GM21526 (cell line): ENCODE data around the gene IFIT2.
"Not testable (repeated sequence)": the region's sequence is repeated elsewhere in the genome, so short reads cannot be mapped to it uniquely, and the experiment has no call there.

ENCODE experiments used
- ATAC-seq: cut with Tn5 transposase; IDR thresholded peaks from one replicate; pipeline ENCODE4 v1.9.1; 2021; ENCODE audit warnings: moderate library complexity; ENCODE audit not compliant: unreplicated experiment, low FRiP score

The IFIT2 gene, protein sequence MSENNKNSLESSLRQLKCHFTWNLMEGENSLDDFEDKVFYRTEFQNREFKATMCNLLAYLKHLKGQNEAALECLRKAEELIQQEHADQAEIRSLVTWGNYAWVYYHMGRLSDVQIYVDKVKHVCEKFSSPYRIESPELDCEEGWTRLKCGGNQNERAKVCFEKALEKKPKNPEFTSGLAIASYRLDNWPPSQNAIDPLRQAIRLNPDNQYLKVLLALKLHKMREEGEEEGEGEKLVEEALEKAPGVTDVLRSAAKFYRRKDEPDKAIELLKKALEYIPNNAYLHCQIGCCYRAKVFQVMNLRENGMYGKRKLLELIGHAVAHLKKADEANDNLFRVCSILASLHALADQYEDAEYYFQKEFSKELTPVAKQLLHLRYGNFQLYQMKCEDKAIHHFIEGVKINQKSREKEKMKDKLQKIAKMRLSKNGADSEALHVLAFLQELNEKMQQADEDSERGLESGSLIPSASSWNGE

DNA sequence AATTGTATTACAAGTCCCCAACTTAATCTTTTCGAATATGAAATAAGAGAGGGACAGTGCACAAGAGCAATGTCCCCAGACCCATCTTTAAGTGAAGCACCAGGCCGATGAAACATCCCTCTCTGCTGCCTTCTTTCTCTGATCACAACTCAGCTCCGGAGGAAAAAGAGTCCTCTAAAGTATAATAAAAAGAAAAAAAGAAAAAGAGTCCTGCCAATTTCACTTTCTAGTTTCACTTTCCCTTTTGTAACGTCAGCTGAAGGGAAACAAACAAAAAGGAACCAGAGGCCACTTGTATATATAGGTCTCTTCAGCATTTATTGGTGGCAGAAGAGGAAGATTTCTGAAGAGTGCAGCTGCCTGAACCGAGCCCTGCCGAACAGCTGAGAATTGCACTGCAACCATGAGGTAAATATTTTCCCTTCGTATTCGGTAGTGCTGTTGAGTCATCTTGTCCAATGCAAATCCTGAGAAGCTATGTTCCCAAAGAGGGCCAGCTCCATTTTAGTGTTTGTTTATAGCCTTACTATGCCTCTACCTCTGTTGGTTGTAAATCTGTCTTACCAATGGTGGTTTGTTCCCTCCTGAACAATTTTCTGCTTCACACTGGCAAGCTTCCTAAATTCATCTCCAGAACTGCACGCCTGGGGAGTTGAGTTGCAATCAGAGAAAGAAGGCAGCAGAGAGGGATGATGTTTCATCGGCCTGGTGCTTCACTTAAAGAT lies at the start of gene IFIT2:
TSS of gene IFIT2 (plus strand) at position 326 of the 725 bp plus-strand sequence. CDS start at position 404, 78 bp downstream.
- no peak for ATAC-seq

DNA sequence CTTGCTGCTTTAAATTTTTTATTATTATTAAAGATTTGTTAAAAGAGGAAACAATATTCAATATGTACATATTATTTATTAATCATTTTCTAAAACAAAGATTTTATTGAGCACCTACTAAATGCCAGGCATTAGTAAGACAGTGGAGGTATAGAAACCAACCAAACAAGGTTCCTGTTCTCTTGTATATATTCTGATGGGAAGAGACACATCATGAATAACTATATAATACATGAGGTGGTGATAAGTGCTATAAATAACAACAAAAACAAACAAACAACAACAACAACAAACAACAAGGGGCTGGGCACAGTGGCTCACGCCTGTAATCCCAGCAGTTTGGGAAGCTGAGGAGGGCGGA lies 49.6 kb upstream of the IFIT2 start:
- no peak for ATAC-seq

DNA sequence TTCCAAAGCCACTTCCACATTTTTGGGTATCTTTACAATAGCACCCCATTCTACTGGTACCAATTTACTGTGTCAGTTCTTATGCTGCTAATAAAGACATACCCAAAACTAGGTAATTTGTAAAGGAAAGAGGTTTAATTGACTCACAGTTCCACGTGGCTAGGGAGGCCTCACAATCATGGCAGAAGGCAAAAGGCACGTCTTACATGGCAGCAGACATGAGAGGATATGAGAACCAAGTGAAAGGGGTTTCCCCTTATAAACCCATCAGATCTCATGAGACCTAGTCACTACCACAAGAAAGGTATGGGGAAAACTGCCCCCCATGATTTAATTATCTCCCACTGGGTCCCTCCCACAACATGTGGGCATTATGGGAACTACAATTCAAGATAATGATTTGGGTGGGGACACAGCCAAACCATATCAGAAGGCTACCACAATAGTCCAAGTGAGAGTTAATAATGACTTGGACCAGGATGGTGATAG lies 46.7 kb upstream of the IFIT2 start:
- not testable (repeated sequence) for ATAC-seq

DNA sequence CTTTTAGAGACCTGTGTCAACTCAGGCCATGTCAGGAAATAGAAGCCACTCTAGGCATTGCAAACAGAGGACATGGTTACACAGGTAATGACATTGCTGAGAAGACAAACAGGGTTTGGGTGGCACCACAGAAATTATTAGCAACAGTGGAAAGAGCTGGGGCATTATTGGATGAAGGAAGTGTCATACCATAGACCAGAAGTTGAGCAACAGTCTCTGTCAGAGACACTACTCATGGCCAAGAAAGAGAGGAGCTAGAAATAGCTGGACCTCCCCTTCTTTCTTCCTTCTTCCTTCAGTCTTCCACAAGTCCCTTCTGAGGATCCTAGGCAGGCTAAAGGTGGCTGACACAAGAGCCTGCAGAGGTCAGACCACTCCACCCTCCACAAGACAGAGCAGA lies 46.1 kb upstream of the IFIT2 start:
- no peak for ATAC-seq

DNA sequence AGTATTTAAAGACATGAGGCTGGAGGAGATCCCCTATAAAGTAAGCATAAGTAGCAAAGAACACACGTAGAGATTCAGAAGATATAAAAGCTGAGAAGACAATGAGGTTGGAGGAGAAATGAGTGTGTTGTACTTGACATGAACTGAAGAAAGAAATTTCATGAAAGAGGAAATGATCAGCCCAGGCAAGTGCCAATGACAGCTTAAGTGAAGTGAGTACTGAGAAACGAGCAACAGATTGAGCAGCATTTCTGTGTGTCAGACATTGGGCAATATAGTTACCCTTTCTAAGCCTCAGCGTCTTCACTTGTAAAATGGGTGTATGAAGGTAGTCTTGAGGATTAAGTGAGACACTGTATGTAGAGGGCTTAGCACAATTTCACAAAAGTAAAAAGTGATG lies 45.5 kb upstream of the IFIT2 start:
- ATAC-seq = no peak

DNA sequence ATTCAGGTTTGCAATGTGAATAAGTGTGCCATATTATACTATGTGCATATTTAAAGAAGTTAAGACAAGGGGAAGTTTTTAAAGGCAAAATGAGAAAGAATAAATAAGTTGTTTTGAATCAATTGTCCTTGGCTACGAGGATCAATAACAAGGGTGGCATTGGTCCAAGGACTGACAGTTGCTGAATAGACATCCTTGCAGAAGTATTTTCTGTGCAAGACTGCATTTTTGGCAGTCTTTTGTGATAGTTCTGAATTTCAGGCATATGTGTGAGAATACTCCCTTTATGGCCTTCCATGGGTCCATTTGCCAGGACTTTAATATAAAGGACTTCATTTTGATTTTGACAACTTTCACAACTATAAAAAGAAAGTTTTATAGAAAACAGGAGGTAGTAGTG lies 44.9 kb upstream of the IFIT2 start:
- no peak for ATAC-seq

DNA sequence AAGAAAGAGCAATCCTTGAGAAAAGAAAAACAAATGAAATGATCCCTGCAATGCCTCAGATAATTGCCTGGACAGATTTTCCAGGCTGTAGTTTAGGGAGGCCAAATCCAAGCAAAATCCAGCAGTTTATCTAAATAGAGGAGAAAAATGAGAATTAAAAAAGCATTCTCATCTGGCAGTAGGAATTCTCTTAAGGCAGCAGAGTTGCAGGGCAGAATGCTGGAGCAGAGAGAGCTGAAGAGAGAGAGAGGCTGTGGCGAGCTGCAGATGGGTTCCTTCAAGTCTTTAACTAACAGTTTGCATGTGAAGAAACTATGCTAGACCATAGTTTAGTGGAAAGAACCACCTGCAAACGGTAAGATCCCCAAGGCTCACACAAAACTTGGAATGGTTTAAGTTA lies 44.3 kb upstream of the IFIT2 start:
- ATAC-seq = no peak

DNA sequence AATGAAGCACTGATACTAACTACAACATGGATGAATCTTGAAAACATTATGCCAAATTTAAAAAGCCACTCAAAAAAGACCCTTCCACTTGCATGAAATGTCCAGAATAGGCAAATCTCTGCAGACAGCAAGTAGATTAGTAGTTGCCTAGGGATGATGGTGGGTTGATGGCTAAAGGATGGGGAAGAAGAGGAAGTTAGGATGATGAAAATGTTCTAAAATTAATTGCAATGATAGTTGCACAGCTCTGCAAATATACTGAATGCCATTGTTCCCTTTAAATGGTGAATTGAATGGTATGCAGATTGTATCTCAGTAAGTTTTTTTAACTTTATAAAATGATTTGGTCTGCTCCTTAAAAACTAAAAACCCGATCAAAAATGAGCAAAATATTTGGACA lies 43.0 kb upstream of the IFIT2 start:
- ATAC-seq = no peak

DNA sequence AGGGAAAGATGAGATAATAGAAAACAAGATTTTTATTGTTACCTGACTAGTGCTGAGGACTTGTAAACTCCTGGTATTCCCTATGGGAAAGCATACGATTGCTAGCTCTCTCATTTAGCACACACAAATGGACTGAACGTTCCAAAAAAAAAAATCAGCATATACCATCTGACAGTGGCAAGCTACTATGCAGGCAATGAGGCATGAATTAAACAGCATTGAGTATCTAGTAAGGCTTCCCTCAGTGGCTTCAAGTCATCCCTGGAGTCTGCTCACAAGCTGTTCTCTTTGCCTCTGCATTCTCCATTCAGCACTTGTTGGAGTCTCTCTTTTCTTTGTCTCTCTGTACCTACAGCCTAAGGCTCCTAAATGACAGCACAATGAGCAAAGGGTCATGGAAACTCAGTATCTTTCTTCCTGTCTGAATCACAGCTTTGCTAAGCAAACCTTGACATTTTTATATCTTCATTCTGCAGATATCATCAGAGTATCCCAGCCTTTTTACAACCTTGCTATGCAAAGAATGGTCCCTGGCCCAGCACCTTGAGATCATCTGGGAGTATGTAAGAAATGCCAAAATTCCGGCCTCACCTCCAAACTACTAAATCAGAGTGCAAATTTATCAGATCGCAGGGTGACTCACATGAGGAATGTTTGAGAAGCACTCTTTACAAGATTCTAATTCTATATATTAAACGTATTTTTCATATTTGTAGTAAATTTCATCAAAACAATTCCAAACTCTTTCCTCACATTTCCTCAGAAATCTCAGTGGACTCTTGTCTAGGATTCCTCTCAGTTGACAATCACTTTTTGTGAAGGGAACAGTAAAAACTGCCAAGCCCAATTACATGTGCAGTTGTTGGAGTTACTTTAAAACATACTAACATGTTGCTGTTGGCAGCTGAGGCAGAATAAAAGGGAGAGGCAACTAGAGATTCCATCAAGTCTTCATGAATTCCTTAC lies 39.5 kb upstream of the IFIT2 start:
- no peak for ATAC-seq

DNA sequence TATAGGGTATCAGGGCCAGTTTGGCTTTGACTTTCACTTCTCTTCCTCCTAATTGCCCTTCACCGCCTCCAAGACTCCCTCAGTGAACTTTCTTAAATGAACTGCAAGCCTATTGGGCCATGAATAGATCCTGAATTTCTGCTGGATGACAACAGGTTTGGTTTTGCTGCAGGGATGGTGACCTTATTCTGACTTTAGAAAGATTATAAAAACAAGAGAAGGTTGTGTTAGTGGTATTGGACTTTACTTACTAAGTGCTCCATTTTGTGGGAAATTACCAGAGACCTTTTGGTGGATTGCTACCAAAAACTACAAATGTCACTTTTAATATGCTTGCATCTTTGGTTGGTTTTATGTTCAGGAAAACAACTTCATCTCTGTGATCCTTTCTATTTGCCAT lies 38.8 kb upstream of the IFIT2 start:
- ATAC-seq = no peak

DNA sequence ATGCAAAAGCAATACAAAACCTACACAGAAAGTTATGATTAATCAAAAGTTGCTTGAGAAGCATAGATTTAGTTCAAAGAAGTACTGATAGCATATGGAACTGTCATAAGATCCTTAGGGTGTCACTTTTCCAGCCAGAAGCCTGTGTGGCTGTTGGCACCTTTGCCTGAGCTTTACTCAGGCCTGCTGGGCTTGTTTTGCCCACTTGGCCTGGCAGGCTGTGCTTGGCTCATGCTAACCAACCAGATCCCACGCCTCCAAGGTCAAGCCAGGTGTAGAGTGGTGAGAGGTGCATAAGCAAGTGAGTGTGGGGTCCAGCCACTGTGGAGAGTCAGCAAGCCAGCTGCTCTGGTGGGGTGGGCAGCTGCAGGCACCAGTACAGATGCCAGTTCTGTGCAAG lies 38.3 kb upstream of the IFIT2 start:
- no peak for ATAC-seq

DNA sequence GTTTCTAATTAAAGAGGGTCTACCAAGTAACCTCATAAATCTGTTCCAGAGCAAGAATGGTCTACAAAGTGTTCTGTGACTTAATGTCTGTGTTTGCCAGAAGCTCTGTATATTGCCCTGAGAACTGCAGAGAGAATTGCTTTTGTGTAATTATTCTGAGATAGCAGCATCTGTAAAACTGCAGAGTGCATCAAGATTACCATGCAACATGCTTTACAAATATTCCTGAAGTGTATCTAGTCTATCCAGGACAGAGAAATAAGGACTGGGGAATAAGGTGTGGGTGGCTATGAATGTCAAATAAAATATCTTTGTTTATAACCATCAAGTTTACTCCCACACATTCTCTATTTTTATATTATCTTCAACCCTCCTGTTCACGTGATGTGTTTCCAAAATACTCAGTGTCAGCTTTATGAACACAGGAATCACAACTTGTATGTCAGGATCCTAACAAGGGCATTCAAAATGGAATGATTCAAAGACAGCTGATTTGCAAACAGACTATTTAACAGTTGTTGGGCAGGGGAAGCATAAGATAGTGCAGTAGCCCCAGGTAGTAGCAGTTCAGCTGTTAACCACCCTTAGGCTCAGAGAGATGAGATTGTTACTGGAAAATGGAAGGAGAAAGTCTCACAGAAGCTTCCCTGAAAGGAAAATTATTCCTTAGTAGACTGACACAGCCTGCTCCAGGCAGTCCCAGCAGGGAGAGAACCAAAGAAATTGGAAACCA lies 35.0 kb upstream of the IFIT2 start:
- no peak for ATAC-seq

DNA sequence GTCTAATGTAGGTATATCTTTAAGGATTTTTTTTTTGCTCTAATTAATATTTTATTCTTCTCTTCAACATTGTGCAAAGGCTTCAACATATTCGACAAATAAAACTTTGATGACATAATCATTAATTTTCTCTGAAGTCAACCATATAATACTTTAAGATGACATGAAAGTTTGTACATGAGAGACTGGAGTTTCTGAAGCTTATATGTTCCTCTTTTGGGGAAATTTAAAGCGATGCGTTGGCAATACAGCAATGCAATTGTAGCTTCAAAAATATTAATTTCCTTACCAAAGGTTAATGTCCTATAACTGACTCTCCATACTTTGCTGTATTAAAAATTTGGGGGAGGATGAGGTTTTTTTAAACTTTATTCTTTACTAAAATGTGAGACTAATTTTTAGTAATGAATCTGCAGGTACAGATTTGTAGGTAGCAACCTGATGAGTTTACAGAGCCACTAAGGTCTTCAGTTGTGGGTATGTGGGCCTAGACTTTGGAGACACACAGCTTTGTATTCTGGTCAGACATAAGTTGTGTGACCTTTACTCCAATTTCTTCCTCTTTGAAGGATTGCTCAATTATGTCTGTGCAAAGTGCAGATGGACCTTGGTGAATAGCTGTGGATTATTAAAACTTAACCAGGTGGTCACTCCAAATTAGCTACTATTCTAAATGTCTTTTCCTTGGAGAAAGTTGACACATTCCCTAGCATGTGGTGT lies 32.3 kb upstream of the IFIT2 start:
- no peak for ATAC-seq

DNA sequence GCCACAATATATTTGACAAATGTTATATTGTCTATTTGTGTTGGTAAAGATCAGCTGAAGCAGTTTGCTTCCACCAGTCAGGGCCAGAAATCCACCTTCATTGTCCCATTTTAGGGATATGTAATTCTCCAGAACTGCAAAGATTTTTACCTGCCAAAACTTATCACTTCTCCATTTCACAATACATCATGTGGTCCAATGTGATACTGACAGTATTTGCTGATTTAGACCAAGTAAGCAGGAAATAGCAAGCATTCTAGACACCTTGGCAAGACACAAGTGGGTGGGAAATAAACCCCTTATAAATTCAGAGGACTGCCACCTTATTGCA lies 31.7 kb upstream of the IFIT2 start:
- no peak for ATAC-seq

DNA sequence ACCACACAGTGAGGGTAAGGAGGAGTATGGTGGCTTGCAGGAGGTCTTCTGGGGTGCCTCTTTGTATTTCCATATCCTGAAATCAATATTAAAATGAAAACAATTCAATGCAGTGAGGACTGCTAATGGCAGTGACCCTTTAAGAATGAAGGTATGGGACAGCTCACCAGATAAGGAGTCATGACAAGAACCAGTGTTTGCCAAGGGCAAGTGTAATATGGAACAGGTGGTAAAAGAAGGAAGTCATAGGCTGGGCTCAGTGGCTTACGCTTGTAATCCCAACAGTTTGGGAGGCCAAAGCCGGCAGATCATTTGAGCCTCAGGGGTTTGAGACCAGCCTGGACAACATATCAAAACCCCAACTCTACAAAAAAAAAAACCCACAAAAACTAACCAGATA lies 30.3 kb upstream of the IFIT2 start:
- ATAC-seq = no peak

DNA sequence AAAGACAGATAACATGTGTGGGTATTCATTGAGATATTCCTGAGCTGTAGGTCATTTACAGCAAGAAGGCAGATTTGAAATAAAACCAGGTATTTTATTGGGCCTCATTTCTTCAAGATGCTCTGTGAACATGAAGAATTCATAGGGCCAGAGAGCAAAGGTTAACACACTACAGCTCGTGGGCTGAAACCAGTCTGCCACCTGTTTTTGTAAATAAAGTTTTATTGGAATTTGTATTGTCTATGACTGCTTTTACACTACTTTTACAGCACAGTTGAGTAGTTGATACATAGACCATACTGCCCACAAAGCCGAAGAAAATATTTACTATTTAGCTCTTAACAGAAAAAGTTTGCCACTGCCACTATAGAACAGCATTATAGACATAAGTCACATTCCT lies 28.2 kb upstream of the IFIT2 start:
- ATAC-seq = no peak

DNA sequence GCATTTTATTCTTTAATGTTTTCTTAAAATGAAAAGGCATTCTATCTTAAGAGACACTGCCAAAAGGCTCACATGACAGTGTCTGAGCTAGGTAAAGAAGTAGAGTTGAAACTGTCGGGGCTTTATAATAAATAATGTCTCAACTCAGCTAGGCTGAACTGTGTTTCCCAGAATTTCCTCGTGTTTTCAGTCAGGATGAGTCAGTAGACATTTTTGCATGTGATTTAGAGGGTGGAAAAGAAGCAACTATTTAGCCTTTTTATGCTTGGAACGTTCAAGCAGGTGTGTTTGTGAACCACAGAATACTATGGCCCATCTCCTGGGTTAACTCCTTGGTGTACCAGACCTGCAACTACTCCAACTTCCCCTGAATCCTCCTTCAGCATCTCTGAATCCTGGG lies 26.9 kb upstream of the IFIT2 start:
- no peak for ATAC-seq

DNA sequence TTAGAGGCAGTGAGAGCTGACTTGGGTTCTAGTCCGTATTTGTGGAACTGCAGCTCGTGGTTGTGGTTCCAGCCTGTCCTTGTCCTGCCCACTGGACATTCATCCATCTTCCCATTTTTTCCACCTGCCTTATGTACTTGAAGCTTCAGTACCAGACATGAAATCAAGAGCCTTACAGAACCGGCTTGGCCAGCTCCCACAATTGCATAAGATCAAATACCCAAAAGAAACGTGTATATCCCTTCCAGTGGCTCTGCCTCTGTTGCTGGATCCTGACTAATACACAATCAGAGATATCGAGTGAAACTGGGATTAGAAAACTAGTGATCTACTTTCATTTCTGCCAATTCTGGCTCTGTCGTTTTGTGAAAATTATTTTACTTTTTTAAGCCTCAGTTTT lies 26.5 kb upstream of the IFIT2 start:
- no peak for ATAC-seq

DNA sequence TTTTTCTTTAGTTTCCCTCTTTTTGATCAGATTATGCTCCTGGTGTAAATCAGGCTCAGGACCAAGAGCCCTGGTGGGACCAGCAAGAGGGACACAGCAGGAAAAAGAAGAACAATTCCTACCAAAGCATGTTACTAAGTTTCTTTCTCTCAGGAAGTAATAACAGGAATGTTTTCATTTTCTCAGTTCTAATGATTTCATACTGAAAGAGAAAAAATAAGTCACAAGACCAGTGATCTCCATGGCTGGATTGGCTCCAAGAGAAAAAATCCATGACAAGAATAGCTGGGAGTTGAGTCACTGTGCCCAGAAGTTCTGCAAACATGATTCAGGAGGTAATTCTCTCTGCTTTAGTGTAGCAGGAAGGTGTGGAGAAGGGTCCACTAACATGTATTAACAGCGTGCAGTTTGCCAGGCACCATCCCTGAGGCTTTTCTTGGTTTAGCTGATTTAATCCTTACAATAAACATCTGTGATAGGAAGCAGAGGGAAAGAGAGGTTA lies 23.8 kb upstream of the IFIT2 start:
- ATAC-seq = no peak
